Measurements from ENCODE around the gene TRIM3.

TRIM3 gene

GRCh38 chr11:6404342-6405051 is 69.2 kb downstream of the TRIM3 start:
- no peak for DNase-seq (ENCODE audit: low read depth in 1 of 2, low spot score in 1 of 2)

GRCh38 chr11:6403539-6403938 is 70.2 kb downstream of the TRIM3 start:
- DNase-seq (ENCODE audit: low read depth in 1 of 2, low spot score in 1 of 2) = no peak

GRCh38 chr11:6402561-6402981 is 71.2 kb downstream of the TRIM3 start:
- peak in 1 of 2 donors; percentile 65 for DNase-seq (ENCODE audit: low read depth in 1 of 2, low spot score in 1 of 2)

- DNase-seq (ENCODE audit: low read depth in 1 of 2, low spot score in 1 of 2) = no peak
Measured at GRCh38 chr11:6402061-6402470, 71.7 kb downstream of the TRIM3 start.

- no peak for DNase-seq (ENCODE audit: low read depth in 1 of 2, low spot score in 1 of 2)
Measured at GRCh38 chr11:6401464-6401863, 72.3 kb downstream of the TRIM3 start.

- no peak for DNase-seq (ENCODE audit: low read depth in 1 of 2, low spot score in 1 of 2)
Measured at GRCh38 chr11:6400431-6401345, 73.1 kb downstream of the TRIM3 start.

Data from activated CD4-positive, alpha-beta T cell treated with anti-CD3 and anti-CD28 coated beads, Interleukin-2, amount 50 U/mL, for 24 hours (primary cell).